Activated CD4-positive, alpha-beta T cell treated with anti-CD3 and anti-CD28 coated beads, Interleukin-10, Interleukin-2, amounts not matched to agents 100 ng/mL and 50 ng/mL, durations not matched to agents 16 hours and 8 hours (primary cell): Measurements from ENCODE around the gene FASTK.

ENCODE experiments used
- DNase-seq: peaks from one replicate; pipeline ENCODE4 v3.0.0-alpha.2; 2020

FASTK gene

DNA sequence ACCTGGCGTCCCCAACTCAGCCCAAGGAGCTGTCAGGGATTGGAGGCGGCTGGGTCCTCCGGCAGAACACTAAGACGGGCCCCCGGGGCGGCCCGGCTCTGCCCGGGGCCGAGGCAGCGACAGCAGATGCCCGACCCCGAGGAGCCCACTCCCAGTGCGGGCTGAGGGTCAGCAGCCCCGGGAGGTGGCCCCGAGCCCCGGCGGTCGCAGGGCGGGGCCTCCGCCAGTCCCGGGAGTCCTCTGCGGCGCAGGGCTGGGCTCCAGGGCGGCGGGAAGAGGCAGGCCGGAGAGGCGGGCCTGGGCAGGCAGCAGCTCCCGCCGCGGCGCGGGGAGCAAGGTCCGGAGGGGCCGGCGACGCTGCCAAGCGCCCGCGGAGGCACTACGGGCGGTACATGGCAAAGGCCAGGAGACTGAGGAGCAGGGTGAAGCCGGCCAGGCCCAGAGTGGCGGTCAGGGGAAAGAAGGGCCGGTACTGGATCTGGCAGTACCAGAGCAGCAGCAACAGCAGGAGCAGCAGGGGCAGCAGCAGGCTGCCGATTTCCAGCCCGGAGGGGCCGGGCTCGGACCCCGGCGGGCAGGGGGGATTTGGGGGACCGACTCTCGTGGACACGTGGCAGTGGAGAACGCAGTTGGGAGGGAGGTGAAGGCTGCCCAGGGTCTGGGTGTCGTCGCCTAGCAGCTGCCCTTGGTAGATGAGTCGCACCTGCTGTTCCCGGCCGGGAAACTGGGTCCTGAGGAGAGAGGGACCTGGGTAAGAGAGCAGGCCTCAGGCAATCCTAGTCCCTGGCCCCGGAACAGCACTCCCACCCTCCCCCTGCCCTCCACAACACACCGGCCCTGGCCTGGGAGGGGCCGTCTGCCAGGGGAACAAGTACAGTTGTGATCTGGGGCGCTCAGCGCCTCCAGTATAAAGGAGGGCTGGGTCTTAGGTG lies 827 bp upstream of the FASTK start:
- DNase-seq = no peak

DNA sequence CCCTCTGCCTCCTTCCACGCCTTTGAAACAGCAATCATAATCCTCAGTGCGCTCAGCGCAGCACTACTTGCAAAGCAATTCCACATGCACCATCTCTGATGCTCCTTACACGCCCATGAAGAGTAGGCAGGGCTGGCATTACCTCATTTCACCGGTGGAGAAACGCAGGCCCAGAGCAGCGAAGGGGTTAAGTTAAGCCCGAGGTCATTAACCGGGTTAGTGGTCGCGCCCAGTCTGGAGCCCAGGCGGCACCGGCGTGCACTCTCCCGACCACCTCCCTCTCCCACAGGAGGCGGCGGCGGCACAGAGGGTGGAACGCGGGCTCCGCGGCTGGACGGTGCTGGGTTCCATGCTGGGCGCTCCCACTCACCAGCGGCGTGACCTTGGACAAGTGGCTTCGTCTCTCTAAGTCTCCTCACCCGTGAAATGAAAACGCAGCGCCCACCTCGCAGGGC lies 515 bp downstream of the FASTK start:
- no peak for DNase-seq

DNA sequence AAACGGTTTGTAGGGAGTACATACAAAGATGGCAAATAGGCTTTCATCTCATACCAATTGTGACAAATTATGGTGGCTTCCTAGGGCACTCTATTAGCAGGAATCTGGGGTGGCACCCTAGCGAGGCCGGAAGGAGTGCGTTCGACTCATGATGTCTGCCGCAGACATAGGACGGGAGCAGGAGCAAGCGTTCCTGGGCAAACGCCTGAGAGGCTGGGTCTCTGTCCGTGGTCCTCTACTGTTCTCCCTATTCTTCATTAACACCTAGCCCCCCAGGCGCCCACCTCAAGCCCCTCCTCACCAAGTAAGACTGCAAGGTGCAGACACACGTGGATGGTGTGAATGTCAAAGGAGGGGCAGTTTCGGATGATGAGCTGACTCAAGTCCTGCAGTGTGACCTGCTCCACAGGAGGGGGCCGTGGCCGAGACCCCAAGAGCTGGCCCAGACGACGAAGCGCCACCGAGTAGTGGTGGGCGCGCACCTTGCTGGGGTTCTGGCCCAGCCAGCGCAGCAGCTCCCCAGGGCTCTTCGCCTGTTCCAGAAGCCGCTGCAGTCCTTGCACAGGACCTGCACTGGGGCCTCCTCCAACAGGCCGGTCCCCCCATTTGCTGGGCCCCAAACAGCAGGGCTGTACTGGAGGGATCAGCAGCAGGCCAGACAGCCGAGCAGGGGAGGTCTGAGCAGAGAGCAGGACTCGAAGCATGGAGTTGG lies 1.3 kb downstream of the FASTK start:
- no peak for DNase-seq

DNA sequence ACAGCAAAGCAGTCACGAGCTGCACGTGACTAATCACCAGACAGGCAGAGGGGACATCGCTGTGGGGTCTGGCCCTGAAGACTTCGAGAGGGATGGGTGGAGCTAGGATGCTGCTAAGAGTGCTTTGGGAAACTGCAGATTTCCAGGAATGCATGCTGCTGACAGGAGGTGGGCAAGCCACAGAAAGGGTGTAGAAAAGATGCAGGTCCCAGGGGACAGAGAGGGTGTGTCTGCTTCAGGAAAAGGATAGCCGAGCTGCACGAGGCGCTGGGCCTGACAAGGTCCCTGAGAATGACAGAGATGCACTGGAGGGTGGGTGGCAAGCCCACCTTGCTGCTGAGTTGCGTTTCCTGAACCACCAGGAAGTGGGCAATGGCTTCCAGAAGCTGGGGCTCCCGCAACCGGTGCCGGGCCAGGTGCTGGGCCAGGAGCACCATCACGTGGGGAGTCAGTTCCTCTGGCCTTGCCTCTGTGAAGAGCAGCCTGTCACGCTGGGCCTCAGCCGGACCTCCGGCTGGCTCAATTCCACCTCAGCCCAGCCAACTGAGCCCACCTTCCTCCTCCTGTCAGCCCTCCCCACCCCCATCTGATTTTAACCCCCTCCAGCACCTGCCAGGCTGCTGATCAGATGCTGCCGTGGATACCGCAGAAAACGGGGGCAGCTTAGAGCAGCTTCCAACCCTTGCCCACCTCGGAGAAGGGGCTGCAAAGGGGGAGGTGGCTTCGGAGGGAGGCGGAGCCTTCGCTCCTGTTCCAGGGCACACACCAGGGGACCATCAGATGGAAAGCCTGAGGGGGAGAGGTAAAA lies 2.2 kb downstream of the FASTK start:
- DNase-seq = no peak

DNA sequence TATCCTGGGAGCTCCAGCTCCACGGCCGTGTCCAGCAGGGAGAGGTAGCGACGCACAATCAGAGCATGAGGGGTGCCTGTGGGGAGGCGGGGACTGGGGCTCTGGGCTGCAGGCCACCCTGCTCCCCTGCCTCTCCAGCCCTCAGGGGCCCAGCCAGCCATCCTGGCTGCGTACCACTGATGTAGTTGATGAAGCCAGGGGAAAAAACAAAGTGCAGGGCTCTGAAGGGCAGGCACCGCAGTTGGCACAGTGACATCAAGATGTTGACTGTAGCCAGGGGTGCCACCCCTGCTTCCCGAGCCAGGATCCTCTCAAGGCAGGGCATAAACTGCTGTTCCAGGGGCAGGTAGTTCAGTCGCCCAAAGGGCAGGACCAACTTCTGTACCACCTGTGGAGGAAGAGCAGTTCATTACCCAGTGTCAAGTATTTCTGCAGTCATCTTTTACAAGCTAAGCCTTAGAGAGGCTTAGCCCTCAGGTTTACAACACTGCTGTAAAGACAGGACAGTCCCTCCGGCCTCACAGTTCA lies 2.8 kb downstream of the FASTK start:
- DNase-seq = no peak

DNA sequence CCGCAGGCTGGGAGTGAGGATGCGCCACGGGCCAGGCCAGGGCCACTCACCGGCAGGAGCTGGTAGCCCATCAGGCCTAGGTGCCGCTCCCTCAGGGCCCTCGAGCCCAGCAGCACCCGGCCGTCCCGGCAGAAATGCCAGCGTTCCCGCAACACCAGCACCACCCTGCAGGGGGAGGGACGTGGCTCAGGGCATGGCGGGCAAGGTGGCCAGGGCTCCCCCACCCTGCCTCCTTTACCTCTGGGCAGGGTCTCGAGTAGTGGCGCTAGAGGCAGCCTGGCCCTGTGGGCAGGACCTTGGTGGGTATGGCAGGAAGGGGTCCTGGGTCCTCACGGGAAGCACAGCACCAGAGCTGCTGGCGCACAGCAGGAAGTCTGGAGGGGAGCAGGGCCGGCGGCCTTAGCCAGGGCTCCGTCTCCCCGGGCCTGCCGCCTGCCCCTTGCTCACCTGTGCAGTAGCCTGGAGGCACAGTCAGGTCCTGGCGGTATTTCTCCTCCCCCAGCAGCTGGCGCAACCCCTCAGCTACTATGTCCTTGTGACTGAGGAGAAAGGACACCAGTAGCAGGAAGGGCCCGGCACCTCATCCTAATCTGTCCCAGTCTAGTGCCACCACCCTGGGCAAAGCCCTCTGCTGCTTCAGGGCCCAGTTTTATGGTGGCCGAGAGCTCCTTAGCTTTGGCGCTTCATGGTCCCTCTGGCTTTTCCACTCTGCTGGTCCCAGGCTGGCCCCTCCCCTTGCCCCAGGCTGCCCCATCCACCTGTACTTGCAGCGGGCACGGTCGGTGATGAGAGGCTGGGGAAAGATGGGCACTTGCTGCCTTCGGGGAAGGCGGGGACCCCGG lies 3.5 kb downstream of the FASTK start:
- DNase-seq = no peak

DNA sequence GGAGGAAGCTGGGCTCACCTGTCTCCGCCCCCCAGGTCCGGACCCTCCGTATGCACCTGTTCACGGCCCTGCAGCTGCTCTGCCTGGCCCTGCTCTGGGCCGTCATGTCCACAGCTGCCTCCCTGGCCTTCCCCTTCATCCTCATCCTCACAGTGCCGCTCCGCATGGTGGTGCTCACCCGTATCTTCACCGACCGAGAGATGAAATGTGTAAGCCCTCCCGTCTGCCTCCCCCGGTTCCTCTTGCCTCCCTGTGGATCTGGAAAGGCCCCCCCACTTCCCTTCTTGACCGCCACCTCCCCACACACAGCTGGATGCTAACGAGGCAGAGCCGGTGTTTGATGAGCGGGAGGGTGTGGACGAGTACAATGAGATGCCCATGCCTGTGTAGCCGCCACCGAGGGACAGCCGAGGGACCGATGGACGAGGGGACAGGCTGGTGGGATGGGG lies 4.6 kb downstream of the FASTK start:
- DNase-seq = no peak

DNA sequence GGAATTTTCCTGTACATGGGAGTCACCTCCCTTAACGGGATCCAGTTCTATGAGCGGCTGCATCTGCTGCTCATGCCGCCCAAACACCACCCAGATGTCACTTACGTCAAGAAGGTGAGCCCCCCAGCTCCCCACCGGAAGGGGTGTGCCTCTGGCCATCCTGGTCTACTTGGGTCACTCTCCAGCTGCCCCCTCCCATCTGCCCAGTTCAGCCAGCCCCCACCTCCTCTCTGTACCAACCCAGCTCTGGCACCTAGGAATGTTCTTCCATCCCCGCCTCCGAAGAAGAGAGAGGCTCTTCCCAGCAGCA lies 5.0 kb downstream of the FASTK start:
- DNase-seq = no peak

DNA sequence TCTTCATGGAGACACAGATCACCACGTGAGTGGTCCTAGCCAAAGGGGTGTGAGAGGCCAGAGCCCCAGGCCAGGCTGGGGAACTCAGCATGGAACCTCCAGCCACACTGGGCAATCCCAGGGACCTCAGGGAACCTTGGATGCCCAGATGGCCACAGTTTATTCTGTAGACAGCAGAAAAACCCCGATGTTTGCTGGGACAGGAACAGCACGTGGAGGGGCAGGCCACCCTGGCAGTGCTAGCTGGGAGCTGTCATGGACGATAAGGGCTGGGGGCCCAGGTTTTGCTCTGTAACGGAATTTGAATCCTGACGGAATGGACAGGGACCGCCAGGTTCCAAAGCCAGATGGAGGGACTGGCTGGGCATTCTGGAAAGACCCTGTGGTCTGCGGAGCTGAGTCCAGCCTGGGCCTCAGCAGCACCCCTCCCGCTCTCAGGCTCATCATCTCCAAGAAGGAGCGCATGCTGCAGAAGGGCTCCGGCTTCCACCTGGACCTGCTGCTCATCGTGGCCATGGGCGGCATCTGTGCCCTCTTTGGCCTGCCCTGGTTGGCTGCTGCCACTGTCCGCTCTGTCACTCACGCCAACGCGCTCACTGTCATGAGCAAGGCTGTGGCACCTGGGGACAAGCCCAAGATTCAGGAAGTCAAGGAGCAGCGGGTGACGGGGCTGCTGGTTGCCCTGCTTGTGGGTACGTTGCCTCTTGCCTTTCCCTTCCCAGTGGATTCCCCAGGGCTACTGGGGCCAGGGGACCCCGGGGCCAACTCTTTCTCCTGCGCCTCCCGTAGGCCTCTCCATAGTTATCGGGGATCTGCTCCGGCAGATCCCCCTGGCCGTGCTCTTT lies 5.6 kb downstream of the FASTK start:
- DNase-seq = no peak

DNA sequence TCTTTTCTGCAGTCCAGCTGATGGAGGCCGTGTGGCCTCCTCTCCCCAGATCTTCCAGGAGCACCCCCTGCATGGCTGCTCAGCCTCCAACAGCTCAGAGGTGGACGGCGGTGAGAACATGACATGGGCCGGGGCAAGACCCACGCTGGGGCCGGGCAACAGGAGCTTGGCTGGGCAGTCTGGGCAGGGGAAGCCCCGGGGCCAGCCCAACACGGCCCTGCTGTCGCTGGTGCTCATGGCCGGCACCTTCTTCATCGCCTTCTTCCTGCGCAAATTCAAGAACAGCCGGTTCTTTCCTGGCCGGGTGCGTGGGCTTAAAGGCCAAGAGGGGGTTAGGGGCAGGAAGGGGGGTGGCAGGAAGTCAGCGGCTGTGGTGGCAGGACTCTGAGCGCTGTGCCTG lies 6.6 kb downstream of the FASTK start:
- DNase-seq = no peak

DNA sequence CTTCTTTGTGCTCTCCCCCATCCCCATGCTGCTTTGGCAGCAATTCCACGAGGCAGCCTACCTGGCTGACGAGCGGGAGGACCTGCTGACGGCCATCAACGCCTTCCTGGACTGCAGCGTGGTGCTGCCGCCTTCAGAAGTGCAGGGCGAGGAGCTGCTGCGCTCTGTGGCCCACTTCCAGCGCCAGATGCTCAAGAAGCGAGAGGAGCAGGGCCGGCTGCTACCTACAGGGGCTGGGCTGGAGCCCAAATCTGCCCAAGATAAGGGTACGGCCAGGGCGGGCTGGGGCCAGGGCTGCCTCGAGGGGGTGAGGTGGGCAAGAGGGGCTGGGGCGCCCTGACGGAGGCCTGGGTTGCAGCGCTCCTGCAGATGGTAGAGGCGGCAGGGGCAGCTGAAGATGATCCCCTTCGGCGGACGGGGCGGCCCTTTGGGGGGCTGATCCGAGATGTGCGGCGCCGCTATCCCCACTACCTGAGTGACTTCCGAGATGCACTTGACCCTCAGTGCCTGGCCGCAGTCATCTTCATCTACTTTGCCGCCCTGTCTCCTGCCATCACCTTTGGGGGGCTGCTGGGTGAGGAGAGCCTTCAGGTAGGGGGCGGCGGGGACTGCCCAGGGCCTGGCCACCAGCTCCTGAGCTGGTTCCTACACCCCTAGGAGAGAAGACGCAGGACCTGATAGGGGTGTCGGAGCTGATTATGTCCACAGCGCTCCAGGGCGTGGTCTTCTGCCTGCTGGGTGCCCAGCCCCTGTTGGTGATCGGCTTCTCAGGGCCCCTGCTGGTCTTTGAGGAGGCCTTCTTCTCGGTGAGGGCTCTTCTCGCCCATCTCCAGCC lies 9.4 kb downstream of the FASTK start:
- DNase-seq = no peak

DNA sequence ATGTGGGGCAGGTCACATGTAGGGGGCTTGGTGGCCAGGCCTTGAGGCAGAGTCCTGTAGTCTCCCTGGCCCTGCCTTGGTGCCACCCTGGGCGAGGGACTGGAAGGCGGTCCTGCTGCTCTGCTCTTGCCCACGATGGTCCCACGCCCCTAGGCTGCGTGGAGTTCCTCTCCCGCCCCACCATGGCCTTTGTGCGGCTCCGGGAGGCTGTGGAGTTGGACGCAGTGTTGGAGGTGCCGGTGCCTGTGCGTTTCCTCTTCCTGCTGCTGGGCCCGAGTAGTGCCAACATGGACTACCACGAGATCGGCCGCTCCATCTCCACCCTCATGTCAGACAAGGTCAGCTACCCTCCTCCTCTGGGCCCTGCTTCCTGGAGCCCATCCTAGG lies 10.0 kb downstream of the FASTK start:
- DNase-seq = no peak

DNA sequence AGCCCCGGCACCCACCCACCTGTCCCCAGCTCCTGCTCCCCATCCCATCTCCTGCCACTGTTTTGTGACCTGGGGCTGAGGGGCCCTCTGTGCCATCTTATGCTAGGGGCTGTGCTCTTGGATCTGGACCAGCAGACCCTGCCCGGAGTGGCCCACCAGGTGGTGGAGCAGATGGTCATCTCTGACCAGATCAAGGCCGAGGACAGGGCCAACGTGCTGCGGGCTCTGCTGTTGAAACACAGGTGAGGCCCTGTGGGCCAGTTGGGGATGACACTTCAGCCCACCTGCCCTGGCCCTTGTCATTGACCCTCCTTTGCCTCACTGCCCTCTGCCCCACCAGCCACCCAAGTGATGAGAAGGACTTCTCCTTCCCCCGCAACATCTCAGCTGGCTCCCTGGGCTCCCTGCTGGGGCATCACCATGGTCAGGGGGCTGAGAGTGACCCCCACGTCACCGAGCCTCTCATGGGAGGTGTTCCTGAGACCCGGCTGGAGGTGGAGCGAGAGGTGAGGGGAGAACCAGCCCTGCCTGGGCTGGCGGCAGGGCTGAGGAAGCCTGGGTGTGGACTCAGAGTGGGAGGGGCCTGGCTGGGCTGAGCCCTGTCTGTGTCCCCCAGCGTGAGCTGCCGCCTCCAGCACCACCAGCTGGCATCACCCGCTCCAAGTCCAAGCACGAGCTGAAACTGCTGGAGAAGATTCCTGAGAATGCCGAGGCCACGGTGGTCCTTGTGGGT lies 10.6 kb downstream of the FASTK start:
- DNase-seq = no peak

DNA sequence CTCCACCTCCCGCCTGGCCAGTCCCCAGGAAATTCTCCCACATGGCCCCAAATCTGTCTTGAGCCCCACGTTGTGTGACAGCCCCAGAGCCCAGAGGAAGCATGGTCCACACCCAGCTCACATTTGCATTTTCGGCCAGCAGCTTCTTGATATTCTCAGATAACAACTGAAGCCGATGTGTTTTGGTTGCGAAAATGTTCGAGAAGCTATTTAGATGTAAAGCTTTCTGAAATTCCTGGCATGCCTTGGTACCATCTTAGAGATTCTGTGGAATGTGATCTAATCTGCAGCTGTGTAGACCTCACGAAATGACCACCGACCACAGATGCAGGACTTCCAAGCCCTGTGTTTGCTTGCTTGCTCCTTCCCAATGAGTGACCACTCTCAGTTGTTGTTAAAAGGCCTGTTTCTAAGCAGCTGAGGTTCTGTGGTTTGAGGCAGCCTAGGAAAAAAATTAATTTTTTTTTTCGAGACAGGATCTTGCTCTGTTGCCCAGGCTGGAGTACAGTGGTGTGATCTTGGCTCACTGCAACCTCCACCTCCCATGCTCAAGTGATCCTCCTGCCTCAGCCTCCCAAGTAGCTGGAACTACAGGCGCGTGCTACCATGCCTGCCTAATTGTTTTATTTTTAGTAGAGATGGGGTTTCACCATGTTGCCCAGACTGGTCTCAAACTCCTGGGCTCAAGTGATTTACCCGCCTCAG lies 12.4 kb downstream of the FASTK start:
- no peak for DNase-seq

DNA sequence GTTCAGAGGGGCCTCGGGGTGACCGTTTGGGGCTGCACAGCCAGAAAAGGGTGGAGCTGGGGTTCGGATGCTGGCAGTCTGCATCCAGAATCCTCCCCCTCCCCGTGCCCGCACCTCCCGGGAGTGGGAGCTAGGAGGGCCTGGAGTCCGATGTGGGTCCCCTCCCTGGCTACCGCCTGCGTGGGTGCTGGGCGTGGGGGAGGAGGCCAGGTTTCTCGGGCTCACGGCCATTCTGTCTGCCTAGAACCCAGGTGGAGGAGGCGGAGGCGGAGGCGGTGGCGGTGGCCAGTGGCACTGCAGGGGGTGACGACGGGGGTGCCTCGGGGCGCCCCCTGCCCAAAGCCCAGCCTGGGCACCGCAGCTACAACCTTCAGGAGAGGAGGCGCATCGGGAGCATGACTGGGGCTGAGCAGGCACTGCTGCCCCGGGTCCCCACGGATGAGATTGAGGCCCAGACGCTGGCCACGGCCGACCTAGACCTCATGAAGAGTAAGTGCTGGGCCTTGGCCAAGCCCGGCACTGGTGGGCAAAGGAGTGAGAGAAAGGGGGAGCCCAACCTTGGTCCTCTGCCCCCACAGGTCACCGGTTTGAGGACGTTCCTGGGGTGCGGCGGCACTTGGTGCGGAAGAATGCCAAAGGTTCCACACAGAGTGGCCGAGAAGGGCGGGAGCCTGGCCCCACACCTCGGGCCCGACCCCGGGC lies 14.2 kb downstream of the FASTK start:
- no peak for DNase-seq

DNA sequence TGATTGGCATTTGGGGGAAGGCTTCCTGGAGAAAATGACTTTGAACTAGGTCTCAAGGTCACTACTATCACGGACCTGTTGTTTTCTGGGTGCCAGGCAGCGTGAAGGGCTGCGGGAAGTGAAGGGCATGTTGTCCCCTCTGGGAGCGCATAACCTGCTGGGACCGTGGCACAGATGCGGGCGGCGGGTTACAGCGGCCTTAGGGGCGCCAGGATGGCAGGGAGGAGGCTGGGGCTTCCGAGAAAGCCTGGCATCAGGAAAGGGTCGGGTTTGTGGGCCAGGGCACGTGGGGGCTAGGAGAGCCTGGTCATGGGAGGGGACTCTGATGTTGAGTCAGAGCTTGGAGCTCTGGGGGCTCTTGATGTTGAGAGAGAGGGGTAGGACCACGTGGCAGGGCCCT lies 15.1 kb downstream of the FASTK start:
- DNase-seq = no peak

DNA sequence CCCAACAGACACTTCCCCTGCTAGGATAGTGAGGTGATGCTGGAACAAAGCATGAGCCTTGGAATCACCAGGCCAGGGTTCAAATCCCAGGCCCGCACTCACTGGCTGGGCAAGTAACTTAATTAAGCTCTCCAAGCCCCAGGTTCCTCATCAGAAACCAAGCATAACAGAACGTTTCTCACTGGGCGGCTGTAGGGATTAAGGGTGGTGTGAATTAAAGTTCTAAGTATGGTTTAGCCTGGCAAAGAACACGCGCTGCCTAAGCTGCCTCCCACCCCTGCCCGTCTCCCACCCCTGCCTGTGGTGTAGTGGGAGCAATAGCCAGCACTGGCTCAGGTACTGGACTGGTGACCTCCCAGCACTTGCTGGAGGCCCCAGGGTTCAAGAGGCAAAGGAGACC lies 15.6 kb downstream of the FASTK start:
- DNase-seq = no peak

DNA sequence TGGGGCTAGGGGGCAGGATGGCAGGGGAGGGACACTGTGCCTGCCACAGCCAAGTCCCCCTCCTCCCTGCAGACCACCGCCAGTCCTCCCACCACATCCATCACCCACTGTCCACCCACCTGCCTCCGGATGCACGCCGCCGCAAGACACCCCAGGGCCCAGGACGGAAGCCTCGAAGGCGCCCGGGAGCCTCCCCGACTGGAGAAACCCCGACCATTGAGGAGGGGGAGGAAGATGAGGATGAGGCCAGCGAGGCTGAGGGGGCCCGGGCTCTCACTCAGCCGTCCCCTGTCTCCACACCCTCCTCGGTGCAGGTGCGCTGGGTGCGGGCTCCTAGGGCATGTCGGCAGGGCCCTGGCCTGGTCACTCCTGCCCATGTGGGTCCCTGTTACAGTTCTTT lies 16.2 kb downstream of the FASTK start:
- DNase-seq = no peak
